ENCODE results near the gene RIPOR2. TPM values are rescaled to one million over a fixed set of nuclear protein-coding genes. Genes with fewer than 3 reads are reported as not detected.

Gene RIPOR2
- total and polyA plus RNA-seq, 8 donors: 3.9 to 56.8 (median 6.0) TPM

DNA sequence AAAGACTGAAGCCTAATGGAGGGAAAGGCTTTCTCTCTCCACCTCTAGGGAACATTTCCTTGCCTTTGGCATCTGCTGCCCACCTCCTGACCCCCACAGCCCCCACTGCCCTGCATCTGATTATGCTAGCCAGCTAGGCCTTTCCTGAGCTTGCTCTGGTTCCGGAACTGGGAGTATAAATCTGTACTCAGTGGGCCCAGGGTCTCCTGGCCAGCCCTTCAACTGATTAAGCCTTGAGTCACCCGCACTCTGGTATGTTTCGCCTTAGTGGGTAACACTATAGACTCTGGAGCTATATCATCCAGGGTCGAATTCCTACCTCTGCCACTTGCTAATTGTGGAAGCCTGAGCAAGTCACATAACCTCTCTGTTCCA lies 45.6 kb upstream of the RIPOR2 start:
- ATAC-seq (peak; percentile 33), DNase-seq (no peak)
- Histone ChIP-seq H3K4me3 (no peak overlapping the region), H3K9me3 (no peaks in the 10 kb centered on the region), H3K27ac (peak overlapping the region in 1 of 2 donors; percentile 37), H3K36me3 (no peaks in the 10 kb centered on the region), H3K27me3 (no peaks in the 10 kb centered on the region), H3K4me1 (peaks cover 0 to 17% of the 10 kb centered on the region in 2 donors)
- intact Hi-C loops (cut with DNase I): no loop called here
- TF ChIP-seq, protein P1, sequence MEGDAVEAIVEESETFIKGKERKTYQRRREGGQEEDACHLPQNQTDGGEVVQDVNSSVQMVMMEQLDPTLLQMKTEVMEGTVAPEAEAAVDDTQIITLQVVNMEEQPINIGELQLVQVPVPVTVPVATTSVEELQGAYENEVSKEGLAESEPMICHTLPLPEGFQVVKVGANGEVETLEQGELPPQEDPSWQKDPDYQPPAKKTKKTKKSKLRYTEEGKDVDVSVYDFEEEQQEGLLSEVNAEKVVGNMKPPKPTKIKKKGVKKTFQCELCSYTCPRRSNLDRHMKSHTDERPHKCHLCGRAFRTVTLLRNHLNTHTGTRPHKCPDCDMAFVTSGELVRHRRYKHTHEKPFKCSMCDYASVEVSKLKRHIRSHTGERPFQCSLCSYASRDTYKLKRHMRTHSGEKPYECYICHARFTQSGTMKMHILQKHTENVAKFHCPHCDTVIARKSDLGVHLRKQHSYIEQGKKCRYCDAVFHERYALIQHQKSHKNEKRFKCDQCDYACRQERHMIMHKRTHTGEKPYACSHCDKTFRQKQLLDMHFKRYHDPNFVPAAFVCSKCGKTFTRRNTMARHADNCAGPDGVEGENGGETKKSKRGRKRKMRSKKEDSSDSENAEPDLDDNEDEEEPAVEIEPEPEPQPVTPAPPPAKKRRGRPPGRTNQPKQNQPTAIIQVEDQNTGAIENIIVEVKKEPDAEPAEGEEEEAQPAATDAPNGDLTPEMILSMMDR (IDR thresholded peaks at IDR 0.05): no peak

DNA sequence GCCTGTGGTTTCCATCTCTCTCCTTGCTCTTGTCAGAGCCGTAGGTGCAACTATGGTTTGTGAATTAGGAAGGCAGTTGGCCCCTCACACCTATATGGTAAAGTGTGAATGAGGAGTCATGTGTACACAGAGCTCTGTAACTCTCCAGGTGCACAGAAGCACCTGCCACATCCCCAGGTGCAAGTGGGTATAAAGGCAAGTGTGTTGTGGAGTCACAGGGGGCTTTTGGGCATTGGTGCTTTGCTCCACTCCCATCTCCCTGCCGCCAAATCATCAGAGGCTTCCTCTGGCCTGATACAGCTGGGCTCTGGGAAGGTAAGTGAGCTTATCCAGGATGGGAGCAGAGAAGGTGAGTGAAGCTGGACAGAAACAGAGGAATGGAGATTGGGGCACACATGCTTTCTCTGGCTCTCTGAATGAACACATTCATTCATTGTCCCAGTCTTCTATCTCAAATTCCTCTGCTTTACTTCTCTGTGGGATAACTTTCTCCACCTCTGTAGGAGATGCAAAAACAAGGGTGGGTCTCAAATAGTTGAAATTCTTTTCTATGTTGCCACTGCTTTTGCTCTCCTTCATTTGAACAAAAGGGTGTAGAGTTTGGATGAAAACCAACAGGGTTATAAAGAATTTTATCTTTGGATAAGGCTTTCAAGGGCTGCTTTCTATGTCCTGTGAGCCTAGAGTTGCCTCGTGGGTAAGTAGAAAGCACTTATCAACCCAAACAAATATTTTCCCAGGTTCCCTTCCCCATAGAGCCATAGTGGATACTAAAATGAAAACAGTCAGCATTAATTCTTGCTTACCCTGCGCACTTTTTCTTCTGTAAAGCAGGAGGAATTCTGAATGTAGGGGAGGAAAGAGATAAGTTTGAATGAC lies 45.0 kb upstream of the RIPOR2 start:
- intact Hi-C loops (cut with DNase I): no loop called here

DNA sequence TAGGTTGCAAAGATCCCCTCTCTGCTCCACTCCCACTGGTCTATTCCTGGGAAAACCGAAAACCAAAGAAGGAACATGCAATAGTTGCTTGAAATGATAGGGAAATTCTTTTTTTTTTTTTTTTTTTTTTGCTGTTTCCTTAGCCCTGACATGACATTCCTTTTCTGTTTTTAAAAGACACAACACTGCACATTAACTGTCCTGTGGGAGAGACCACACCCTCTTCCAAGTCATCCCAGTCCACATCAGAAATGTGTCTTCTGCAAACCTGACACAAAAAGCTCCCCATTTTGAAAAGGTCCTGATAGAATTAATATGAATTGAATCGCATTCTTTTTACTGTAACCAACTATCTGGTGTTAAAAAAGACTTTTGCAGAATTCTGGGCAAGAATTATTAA lies 43.4 kb upstream of the RIPOR2 start:
- no peaks in the 10 kb centered on the region for H3K9me3 ChIP-seq
- no peaks in the 10 kb centered on the region for H3K36me3 ChIP-seq
- intact Hi-C loops (cut with DNase I): no loop called here
- H3K27me3 ChIP-seq: no peaks in the 10 kb centered on the region
- DNase-seq: no peak
- no peak overlapping the region for H3K4me3 ChIP-seq
- TF ChIP-seq, protein P1 (IDR thresholded peaks at IDR 0.05): no peak
- peaks cover 0 to 15% of the 10 kb centered on the region in 2 donors for H3K4me1 ChIP-seq
- no peak for ATAC-seq
- no peak overlapping the region for H3K27ac ChIP-seq

More for the DNA sequence above, 45.0 kb upstream of the RIPOR2 start:
- Histone ChIP-seq H3K4me3 (no peak overlapping the region), H3K27ac (peak overlapping the region in 1 of 2 donors; percentile 37), H3K9me3 (no peaks in the 10 kb centered on the region), H3K36me3 (no peaks in the 10 kb centered on the region), H3K27me3 (no peaks in the 10 kb centered on the region), H3K4me1 (peaks cover 0 to 15% of the 10 kb centered on the region in 2 donors)
- DNase-seq: no peak
- ATAC-seq: peak; percentile 84
- TF ChIP-seq, protein P1 (IDR thresholded peaks at IDR 0.05): no peak

DNA sequence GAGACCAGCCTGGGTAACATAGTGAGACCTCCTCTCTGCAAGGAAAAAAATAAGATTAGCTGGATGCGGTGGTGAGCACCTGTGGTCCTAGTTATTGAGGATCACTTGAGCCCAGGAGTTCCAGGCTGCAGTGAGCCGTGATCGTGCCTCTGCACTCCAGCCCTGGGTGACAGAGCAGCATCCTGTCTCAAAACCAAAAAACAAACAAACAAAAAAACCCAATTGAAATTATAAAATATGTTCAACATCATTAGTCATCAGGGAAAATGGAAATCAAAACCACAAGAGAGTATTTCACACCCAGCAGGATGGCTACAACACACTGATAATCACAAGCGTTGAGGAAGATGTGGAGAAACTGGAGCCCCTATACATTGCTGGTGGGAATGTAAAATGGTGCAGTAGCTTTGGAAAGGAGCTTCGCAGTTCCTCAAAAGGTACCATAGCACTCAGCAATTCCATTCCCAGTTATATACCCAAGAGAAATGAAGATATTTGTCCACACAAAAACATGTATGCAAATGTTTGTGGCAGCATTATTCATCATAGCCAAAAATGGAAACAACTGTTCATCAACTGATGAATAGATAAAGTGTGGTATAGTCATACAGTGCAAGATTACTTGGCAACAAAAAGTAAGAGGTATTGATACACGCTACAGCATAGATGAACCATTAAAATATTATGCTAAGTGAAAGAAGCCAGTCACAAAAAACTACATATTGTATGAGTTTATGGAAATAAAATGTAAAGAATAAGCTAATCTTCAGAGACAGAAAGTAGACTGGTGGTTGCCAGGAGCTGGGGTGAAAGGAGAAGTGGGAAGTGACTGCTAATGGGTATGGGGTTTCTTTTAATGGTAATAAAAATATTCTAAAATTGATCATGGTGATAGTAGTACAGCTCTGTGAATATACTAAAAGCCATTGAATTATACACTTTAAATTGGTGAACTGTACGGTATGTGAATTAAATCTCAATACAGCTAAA lies 38.7 kb upstream of the RIPOR2 start:
- TF ChIP-seq, protein P1 (IDR thresholded peaks at IDR 0.05): no peak
- no peak for DNase-seq
- H3K27ac ChIP-seq: no peak overlapping the region
- H3K4me3 ChIP-seq: no peak overlapping the region
- no peaks in the 10 kb centered on the region for H3K36me3 ChIP-seq
- intact Hi-C loops (cut with DNase I): no loop called here
- no peaks in the 10 kb centered on the region for H3K27me3 ChIP-seq
- no peak for ATAC-seq
- no peaks in the 10 kb centered on the region for H3K9me3 ChIP-seq
- H3K4me1 ChIP-seq: peaks cover 0 to 9% of the 10 kb centered on the region in 2 donors

All from left lung (tissue), 10 donors.